HEK293T (cell line): ENCODE measurements around the gene ACO2.

Experiments used
- CTCF ChIA-PET: fragments of 350-600 bp; formaldehyde crosslinking; extraction: SDS; loops from one replicate; lab custom pipeline; 2021; ENCODE audit warnings: antibody characterized with exemption, inconsistent platforms; lab: Yijun Ruan, JAX
- POLR2A ChIA-PET: fragments of 350-600 bp; formaldehyde crosslinking; extraction: SDS; loops from one replicate; lab custom pipeline; 2020; ENCODE audit warnings: antibody characterized with exemption, inconsistent platforms; lab: Yijun Ruan, JAX
- DNase-seq: peaks from one replicate; pipeline ENCODE4 v3.0.0; 2012; ENCODE audit warnings: mixed read lengths; ENCODE audit errors: extremely low spot score
- ARNT ChIP-seq: fragments of 450-650 bp; IDR thresholded peaks from 2 replicates; pipeline ENCODE4 v1.6.1; 2017; ENCODE audit warnings: mild to moderate bottlenecking
- BHLHE40 ChIP-seq: fragments of 450-650 bp; IDR thresholded peaks from 2 replicates; pipeline ENCODE4 v1.6.1; 2016; ENCODE audit warnings: mild to moderate bottlenecking, moderate library complexity, borderline replicate concordance
- CTBP1 ChIP-seq: fragments of 450-650 bp; IDR thresholded peaks from 2 replicates; pipeline ENCODE4 v1.6.1; 2016; ENCODE audit warnings: borderline replicate concordance
- ELF4 ChIP-seq: fragments of 450-650 bp; IDR thresholded peaks from 2 replicates; pipeline ENCODE4 v1.6.1; 2017; ENCODE audit warnings: antibody characterized with exemption
- FOXA1 ChIP-seq: fragments of 450-650 bp; IDR thresholded peaks from 2 replicates; pipeline ENCODE4 v1.6.1; 2016; ENCODE audit warnings: mild to moderate bottlenecking
- FOXK2 ChIP-seq: fragments of 450-650 bp; IDR thresholded peaks from 2 replicates; pipeline ENCODE4 v1.6.1; 2016; ENCODE audit warnings: mild to moderate bottlenecking
- FOXM1 ChIP-seq: fragments of 450-650 bp; IDR thresholded peaks from 2 replicates; pipeline ENCODE4 v1.6.1; 2017; ENCODE audit warnings: mild to moderate bottlenecking, borderline replicate concordance
- HDGF ChIP-seq: fragments of 450-650 bp; IDR thresholded peaks from 2 replicates; pipeline ENCODE4 v1.6.1; 2017; ENCODE audit warnings: antibody characterized with exemption, borderline replicate concordance
- L3MBTL2 ChIP-seq: fragments of 450-650 bp; conservative IDR thresholded peaks from 2 replicates; pipeline ENCODE4 v1.6.1; 2016; ENCODE audit warnings: mild to moderate bottlenecking
- LEF1 ChIP-seq: fragments of 450-650 bp; IDR thresholded peaks from 2 replicates; pipeline ENCODE4 v1.6.1; 2017; ENCODE audit warnings: mild to moderate bottlenecking, borderline replicate concordance
- NFRKB ChIP-seq: fragments of 450-650 bp; IDR thresholded peaks from 2 replicates; pipeline ENCODE4 v1.6.1; 2016; ENCODE audit warnings: mild to moderate bottlenecking, moderate library complexity
- SP1 ChIP-seq: fragments of 450-650 bp; IDR thresholded peaks from 2 replicates; pipeline ENCODE4 v1.6.1; 2017
- SUZ12 ChIP-seq: fragments of 450-650 bp; IDR thresholded peaks from 2 replicates; pipeline ENCODE4 v1.6.1; 2016; ENCODE audit warnings: mild to moderate bottlenecking
- TARDBP ChIP-seq: fragments of 450-650 bp; IDR thresholded peaks from 2 replicates; pipeline ENCODE4 v1.6.1; 2016
- ZNF384 ChIP-seq: fragments of 450-650 bp; IDR thresholded peaks from 2 replicates; pipeline ENCODE4 v1.6.1; 2016
- TF ChIP-seq, protein P1 (sequence below): fragments of 450-650 bp; IDR thresholded peaks from 2 replicates; pipeline ENCODE4 v1.6.1; 2016

ACO2 gene

DNA sequence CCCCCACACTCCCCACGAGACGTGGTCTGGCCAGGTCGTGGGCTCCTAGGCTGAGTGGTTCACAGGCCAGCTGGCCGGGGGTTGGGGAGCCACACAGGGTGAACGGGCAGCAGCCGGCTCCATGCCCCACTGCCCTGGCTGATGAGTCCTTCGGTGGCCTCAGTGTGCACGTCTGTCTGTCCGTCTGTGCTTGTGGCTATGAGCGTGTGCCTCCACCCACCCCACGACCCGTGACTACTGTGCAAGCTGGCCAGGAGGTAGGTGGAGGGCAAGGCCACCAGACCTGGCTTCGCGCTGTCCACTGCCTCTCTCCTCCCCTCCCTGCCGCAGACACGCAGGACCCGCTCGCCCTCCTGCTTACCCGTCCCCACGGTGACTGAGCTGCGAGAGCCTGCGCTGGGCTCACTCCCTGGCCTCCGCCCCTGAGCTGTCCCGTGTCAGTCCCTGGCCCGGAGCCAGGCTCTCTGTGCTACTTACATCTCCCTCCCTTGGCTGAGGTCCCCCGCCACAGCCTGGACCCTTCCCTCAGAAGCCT is 106.0 kb downstream of the ACO2 start:
- ChIA-PET CTCF (interaction anchor here (0.5 kb wide), 1 partner anchor 32 kb away, joined by 3 read pairs; no protein-coding TSS in a partner anchor), POLR2A (interaction anchor here (1.4 to 1.6 kb wide), 2 partner anchors 15 kb away, joined by 3 to 7 read pairs; partner anchors contain the start of genes CSDC2 and PMM1)

DNA sequence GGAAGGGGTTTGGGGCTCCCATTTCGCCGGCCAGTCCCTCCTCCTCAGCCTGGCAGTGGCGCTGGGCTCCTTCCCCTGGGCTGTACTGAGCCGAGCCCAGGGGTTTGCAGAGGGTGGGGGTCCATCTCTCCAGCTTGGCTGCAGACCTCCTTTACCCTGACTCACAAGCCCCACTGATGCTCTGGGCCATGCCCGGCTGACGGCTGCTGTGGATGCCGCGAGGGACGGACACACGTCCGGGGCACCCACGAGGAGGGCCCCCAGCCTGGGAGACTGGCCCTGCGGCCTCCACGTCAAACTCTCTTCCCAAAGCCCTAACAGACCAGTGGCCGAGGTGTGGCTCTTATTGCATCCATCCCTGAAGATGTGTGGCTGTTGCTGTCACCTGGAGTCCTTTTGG is 106.6 kb downstream of the ACO2 start:
- DNase-seq, result no peak
- CTCF ChIA-PET, result no interaction called here
- POLR2A ChIA-PET, result interaction anchor here (1.4 to 1.6 kb wide), 2 partner anchors 14 to 15 kb away, joined by 3 to 7 read pairs; partner anchors contain the start of genes CSDC2 and PMM1
- no peak for TF ChIP-seq LEF1
- TF ChIP-seq ARNT, result no peak
- no peak for TF ChIP-seq SP1
- TF ChIP-seq SUZ12, result no peak

More for the DNA sequence above, 106.0 kb downstream of the ACO2 start:
- TF ChIP-seq SUZ12 (no peak), ARNT (no peak), SP1 (no peak), L3MBTL2 (no peak), LEF1 (no peak), NFRKB (no peak), BHLHE40 (no peak), FOXK2 (no peak)
- DNase-seq, result no peak

GRCh38 chr22:41576877-41577276 is 108.0 kb downstream of the ACO2 start:
- POLR2A ChIA-PET, result interaction anchor here (1.6 to 2.2 kb wide), 3 partner anchors 13 to 45 kb away, joined by 4 to 14 read pairs (median 5); partner anchors contain the start of genes CSDC2, PMM1 and XRCC6
- TF ChIP-seq L3MBTL2 (no peak), ZNF384 (no peak), LEF1 (no peak), FOXK2 (no peak), ARNT (no peak), SUZ12 (no peak), FOXA1 (no peak), NFRKB (no peak)
- CTCF ChIA-PET, result interaction anchor here (0.7 to 1.8 kb wide), 5 partner anchors 11 to 23 kb away, joined by 3 to 12 read pairs (median 8); partner anchors contain the start of gene PMM1
- DNase-seq, result peak; percentile 78

GRCh38 chr22:41578114-41578513 is 109.2 kb downstream of the ACO2 start:
- ChIA-PET POLR2A (interaction anchor here (1.1 to 3.7 kb wide), 4 partner anchors 12 to 43 kb away, joined by 4 to 27 read pairs (median 4); partner anchors contain the start of genes CSDC2, PMM1 and XRCC6), CTCF (interaction anchor here (1.0 to 1.8 kb wide), 4 partner anchors 12 to 37 kb away, joined by 3 to 12 read pairs (median 6); partner anchors contain the start of gene PMM1)
- DNase-seq, result no peak
- TF ChIP-seq BHLHE40 (no peak), NFRKB (no peak), TARDBP (no peak), SUZ12 (no peak), CTBP1 (no peak), FOXK2 (no peak), FOXM1 (no peak), ARNT (no peak), L3MBTL2 (no peak), ZNF384 (no peak), SP1 (no peak), HDGF (no peak), LEF1 (no peak), FOXA1 (no peak), ELF4 (no peak)
- TF ChIP-seq, protein P1, sequence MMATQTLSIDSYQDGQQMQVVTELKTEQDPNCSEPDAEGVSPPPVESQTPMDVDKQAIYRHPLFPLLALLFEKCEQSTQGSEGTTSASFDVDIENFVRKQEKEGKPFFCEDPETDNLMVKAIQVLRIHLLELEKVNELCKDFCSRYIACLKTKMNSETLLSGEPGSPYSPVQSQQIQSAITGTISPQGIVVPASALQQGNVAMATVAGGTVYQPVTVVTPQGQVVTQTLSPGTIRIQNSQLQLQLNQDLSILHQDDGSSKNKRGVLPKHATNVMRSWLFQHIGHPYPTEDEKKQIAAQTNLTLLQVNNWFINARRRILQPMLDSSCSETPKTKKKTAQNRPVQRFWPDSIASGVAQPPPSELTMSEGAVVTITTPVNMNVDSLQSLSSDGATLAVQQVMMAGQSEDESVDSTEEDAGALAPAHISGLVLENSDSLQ, result no peak
